SIG-M5 treated with dmso at 0.1 percent for 504 hours (cell line): ENCODE results near the gene IL1RAPL1.

Experiments used
- DNase-seq: peaks from one replicate; lab custom pipeline; 2025; ENCODE audit not compliant: unreplicated experiment; lab: John Stamatoyannopoulos, UW

The IL1RAPL1 gene

GRCh38 chrX:28586981-28587551 lies at the start of gene IL1RAPL1:
Gene IL1RAPL1, plus strand, starts transcription at chrX:28587446.
- no peak for DNase-seq

- no peak for DNase-seq
Measured at GRCh38 chrX:28542791-28543190, 44.5 kb upstream of the IL1RAPL1 start.

GRCh38 chrX:28549838-28550237 lies 37.4 kb upstream of the IL1RAPL1 start:
- no peak for DNase-seq

GRCh38 chrX:28550331-28550872 lies 36.8 kb upstream of the IL1RAPL1 start:
- no peak for DNase-seq

- DNase-seq = no peak
Measured at GRCh38 chrX:28552322-28552721, 34.9 kb upstream of the IL1RAPL1 start.

- no peak for DNase-seq
Measured at GRCh38 chrX:28552882-28553829, 34.1 kb upstream of the IL1RAPL1 start.

- DNase-seq = no peak
Measured at GRCh38 chrX:28576117-28576516, 11.1 kb upstream of the IL1RAPL1 start.

- no peak for DNase-seq
Measured at GRCh38 chrX:28581522-28581921, 5.7 kb upstream of the IL1RAPL1 start.

GRCh38 chrX:28582511-28582910 lies 4.7 kb upstream of the IL1RAPL1 start:
- no peak for DNase-seq

- no peak for DNase-seq
Measured at GRCh38 chrX:28584025-28584424, 3.2 kb upstream of the IL1RAPL1 start.

- DNase-seq = no peak
Measured at GRCh38 chrX:28585767-28586166, 1.5 kb upstream of the IL1RAPL1 start.

- DNase-seq = no peak
Measured at GRCh38 chrX:28586286-28586685, 960 bp upstream of the IL1RAPL1 start.

GRCh38 chrX:28589046-28589445 lies 1.8 kb downstream of the IL1RAPL1 start:
- no peak for DNase-seq

GRCh38 chrX:28590396-28590795 lies 3.1 kb downstream of the IL1RAPL1 start:
- no peak for DNase-seq

- no peak for DNase-seq
Measured at GRCh38 chrX:28591542-28591941, 4.3 kb downstream of the IL1RAPL1 start.

GRCh38 chrX:28595346-28595745 lies 8.1 kb downstream of the IL1RAPL1 start:
- DNase-seq = no peak

GRCh38 chrX:28599957-28600356 lies 12.7 kb downstream of the IL1RAPL1 start:
- no peak for DNase-seq

GRCh38 chrX:28609003-28609402 lies 21.8 kb downstream of the IL1RAPL1 start:
- DNase-seq = no peak

GRCh38 chrX:28609917-28610613 lies 22.8 kb downstream of the IL1RAPL1 start:
- no peak for DNase-seq

- DNase-seq = no peak
Measured at GRCh38 chrX:28610746-28611145, 23.5 kb downstream of the IL1RAPL1 start.

- DNase-seq = no peak
Measured at GRCh38 chrX:28613558-28613957, 26.3 kb downstream of the IL1RAPL1 start.

GRCh38 chrX:28625223-28625622 lies 38.0 kb downstream of the IL1RAPL1 start:
- no peak for DNase-seq
